Measurements from ENCODE around the gene AGAP5.

The AGAP5 gene

GRCh38 chr10:73649876-73650536, 47.9 kb downstream of the AGAP5 start:
- peaks cover 1% of the 10 kb centered on the region for H3K79me1 ChIP-seq (ENCODE audit: low read depth, low read length)
- no peak for DNase-seq (ENCODE audit: low spot score)
- H3K4me3 ChIP-seq (ENCODE audit: low read length in 2 of 2) = no peak overlapping the region
- H2AK5ac ChIP-seq (ENCODE audit: low read depth, low read length) = no peak overlapping the region
- no peaks in the 10 kb centered on the region for H3K27me3 ChIP-seq (ENCODE audit: control insufficient read depth in 3 of 3, insufficient read depth in 3 of 3, low read depth in 1 of 3, low read length in 3 of 3)
- peaks cover 0 to 22% of the 10 kb centered on the region in 2 donors for H3K4me1 ChIP-seq (ENCODE audit: control insufficient read depth in 2 of 2, insufficient read depth in 1 of 2, low read depth in 1 of 2, low read length in 2 of 2)
- no peak overlapping the region for H3K9ac ChIP-seq (ENCODE audit: low read depth, low read length, poor library complexity)
- no peak overlapping the region for H3K4me2 ChIP-seq (ENCODE audit: insufficient read depth, low read length, poor library complexity, severe bottlenecking)
- H3K27ac ChIP-seq (replicated peaks; ENCODE audit: low read length) = no peak overlapping the region
- H3K4ac ChIP-seq (ENCODE audit: low read length) = no peak overlapping the region
- H2AFZ ChIP-seq (ENCODE audit: low read length) = no peak overlapping the region
- peak overlapping the region; percentile 25 for H3K18ac ChIP-seq (ENCODE audit: low read length)
- no peak overlapping the region for H4K91ac ChIP-seq (ENCODE audit: low read depth, low read length, poor library complexity)
- no peak overlapping the region for H2BK120ac ChIP-seq (ENCODE audit: low read depth, low read length)
- H4K8ac ChIP-seq (ENCODE audit: low read depth, low read length) = no peak overlapping the region
- no peaks in the 10 kb centered on the region for H3K9me3 ChIP-seq (replicated peaks in 1 of 2; ENCODE audit: control insufficient read depth in 2 of 2, insufficient read depth in 1 of 2, low read depth in 1 of 2, low read length in 2 of 2)
- no peak overlapping the region for H2BK12ac ChIP-seq (ENCODE audit: low read length)
- WGBS, 2 donors (ENCODE audit: extremely low coverage in 2 of 2, insufficient read length in 2 of 2, insufficient replicate concordance in 1 of 2) = no CpG with 5 or more reads among the region's 6 CpGs
- H3K23ac ChIP-seq (ENCODE audit: low read depth, low read length, poor library complexity) = no peak overlapping the region
- H2BK5ac ChIP-seq (ENCODE audit: low read length) = no peak overlapping the region
- H3K36me3 ChIP-seq (replicated peaks in 1 of 2; ENCODE audit: control insufficient read depth in 2 of 2, insufficient read depth in 2 of 2, low read length in 2 of 2) = no peaks in the 10 kb centered on the region
- H3K14ac ChIP-seq (ENCODE audit: low read length) = no peak overlapping the region
- no peak overlapping the region for H2BK15ac ChIP-seq (ENCODE audit: low read length)

DNA sequence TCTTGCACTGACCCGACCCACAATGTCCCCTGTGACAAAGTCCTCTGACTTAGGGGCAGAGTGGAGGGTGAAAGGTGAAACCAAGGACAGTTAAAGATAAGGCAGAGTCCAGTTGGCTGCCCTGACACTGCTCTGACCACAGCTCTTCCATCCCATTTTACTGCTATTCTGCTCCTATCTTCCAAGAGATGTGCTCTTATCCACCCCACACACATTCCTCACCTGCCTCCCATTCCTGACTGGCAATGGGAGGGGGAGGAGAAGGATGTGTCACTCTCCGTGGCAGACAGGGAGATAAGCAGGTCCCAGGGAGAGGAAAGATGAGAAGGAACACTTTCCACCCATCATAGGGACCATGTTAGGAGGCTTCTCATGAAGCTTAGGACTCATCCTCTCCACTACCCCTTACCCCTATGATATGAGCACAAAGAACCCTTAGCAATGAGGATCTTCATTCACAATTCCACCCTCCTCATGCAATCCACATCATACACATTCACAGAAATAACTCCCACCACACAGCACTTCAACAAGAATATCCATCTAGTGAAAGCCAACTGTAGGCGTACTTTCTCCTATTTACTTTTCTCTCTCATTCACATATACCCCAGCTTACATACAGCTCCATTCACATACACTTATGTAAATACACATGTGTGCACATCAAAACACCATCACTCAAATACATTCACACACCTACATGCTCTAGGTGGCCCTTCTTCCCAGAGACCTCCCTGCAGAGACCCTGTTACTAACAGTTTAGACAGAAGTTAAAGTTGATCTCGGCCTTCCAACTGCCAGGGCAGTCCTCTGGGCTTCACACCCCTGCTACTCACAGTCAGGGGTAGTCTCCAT, 48.7 kb downstream of the AGAP5 start:
- Histone ChIP-seq H2BK120ac (ENCODE audit: low read depth, low read length) (no peak overlapping the region), H2BK5ac (ENCODE audit: low read length) (no peak overlapping the region), H3K18ac (ENCODE audit: low read length) (no peak overlapping the region), H2AK5ac (ENCODE audit: low read depth, low read length) (no peak overlapping the region), H2AFZ (ENCODE audit: low read length) (no peak overlapping the region), H3K14ac (ENCODE audit: low read length) (no peak overlapping the region), H4K8ac (ENCODE audit: low read depth, low read length) (no peak overlapping the region), H3K4me1 (ENCODE audit: control insufficient read depth in 2 of 2, insufficient read depth in 1 of 2, low read depth in 1 of 2, low read length in 2 of 2) (peaks cover 0 to 22% of the 10 kb centered on the region in 2 donors), H3K36me3 (replicated peaks in 1 of 2; ENCODE audit: control insufficient read depth in 2 of 2, insufficient read depth in 2 of 2, low read length in 2 of 2) (no peaks in the 10 kb centered on the region), H3K4me2 (ENCODE audit: insufficient read depth, low read length, poor library complexity, severe bottlenecking) (peak overlapping the region; percentile 92), H3K27ac (replicated peaks; ENCODE audit: low read length) (no peak overlapping the region), H3K9me3 (replicated peaks in 1 of 2; ENCODE audit: control insufficient read depth in 2 of 2, insufficient read depth in 1 of 2, low read depth in 1 of 2, low read length in 2 of 2) (no peaks in the 10 kb centered on the region), H3K27me3 (ENCODE audit: control insufficient read depth in 3 of 3, insufficient read depth in 3 of 3, low read depth in 1 of 3, low read length in 3 of 3) (no peaks in the 10 kb centered on the region), H4K91ac (ENCODE audit: low read depth, low read length, poor library complexity) (no peak overlapping the region), H3K79me1 (ENCODE audit: low read depth, low read length) (peaks cover 1% of the 10 kb centered on the region), H3K4me3 (ENCODE audit: low read length in 2 of 2) (no peak overlapping the region), H2BK12ac (ENCODE audit: low read length) (no peak overlapping the region), H3K9ac (ENCODE audit: low read depth, low read length, poor library complexity) (no peak overlapping the region), H2BK15ac (ENCODE audit: low read length) (no peak overlapping the region), H3K4ac (ENCODE audit: low read length) (no peak overlapping the region), H3K23ac (ENCODE audit: low read depth, low read length, poor library complexity) (no peak overlapping the region)
- WGBS, 2 donors (ENCODE audit: extremely low coverage in 2 of 2, insufficient read length in 2 of 2, insufficient replicate concordance in 1 of 2) = no CpG with 5 or more reads among the region's 4 CpGs
- DNase-seq (ENCODE audit: low spot score) = no peak

DNA sequence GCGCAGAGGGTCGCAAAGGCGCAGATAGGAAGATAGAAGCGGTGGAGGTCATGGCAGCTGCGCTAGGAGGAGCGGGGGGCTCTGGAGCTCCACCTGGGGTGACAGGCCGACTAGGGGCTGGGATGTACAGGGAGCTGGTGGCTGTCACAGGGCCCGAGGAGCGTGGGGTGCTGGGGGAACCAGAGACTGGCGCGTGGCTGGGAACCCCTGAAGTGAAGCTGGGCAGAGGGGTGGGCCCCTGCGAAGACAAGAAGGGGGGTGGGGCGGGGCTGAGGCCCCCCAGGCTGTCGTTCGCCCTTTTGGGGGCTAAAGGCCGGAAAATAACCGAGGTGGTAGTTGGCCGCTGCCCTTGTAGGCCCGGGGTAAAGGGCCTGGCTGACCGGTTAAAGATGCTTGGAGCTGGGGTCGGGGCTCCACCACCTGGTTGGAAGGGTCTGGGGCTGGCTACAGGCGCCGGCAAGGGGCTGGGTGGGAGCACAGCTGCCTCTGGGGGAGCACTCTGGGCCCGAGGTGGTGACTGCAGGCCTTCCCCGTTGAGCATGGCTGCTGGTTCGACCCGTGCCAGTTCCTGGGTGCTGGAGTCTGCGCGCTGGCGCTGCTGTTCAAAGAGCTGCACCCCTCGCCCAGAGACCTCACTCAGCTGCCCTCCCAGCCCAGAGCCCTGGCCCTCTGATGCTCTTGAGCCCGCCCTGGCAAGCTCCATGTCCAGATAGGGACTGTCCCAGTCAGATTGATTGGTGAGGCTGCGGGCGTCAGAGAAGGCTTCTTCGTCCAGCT, 49.8 kb downstream of the AGAP5 start:
- Histone ChIP-seq H2AK5ac (ENCODE audit: low read depth, low read length) (peak overlapping the region; percentile 77), H2BK15ac (ENCODE audit: low read length) (peak overlapping the region; percentile 18), H3K9me3 (replicated peaks in 1 of 2; ENCODE audit: control insufficient read depth in 2 of 2, insufficient read depth in 1 of 2, low read depth in 1 of 2, low read length in 2 of 2) (no peaks in the 10 kb centered on the region), H2BK5ac (ENCODE audit: low read length) (peak overlapping the region; percentile 54), H4K8ac (ENCODE audit: low read depth, low read length) (no peak overlapping the region), H3K4ac (ENCODE audit: low read length) (no peak overlapping the region), H3K23ac (ENCODE audit: low read depth, low read length, poor library complexity) (peak overlapping the region; percentile 44), H3K36me3 (replicated peaks in 1 of 2; ENCODE audit: control insufficient read depth in 2 of 2, insufficient read depth in 2 of 2, low read length in 2 of 2) (no peaks in the 10 kb centered on the region), H2BK120ac (ENCODE audit: low read depth, low read length) (peak overlapping the region; percentile 64), H3K4me3 (ENCODE audit: low read length in 2 of 2) (peak overlapping the region; percentile 55 to 85), H3K4me1 (ENCODE audit: control insufficient read depth in 2 of 2, insufficient read depth in 1 of 2, low read depth in 1 of 2, low read length in 2 of 2) (peaks cover 0 to 22% of the 10 kb centered on the region in 2 donors), H2BK12ac (ENCODE audit: low read length) (peak overlapping the region; percentile 26), H3K14ac (ENCODE audit: low read length) (no peak overlapping the region), H3K79me1 (ENCODE audit: low read depth, low read length) (peaks cover 1% of the 10 kb centered on the region), H2AFZ (ENCODE audit: low read length) (peak overlapping the region; percentile 95), H3K27ac (replicated peaks; ENCODE audit: low read length) (peak overlapping the region; percentile 32), H3K4me2 (ENCODE audit: insufficient read depth, low read length, poor library complexity, severe bottlenecking) (peak overlapping the region; percentile 92), H3K27me3 (ENCODE audit: control insufficient read depth in 3 of 3, insufficient read depth in 3 of 3, low read depth in 1 of 3, low read length in 3 of 3) (no peaks in the 10 kb centered on the region), H4K91ac (ENCODE audit: low read depth, low read length, poor library complexity) (peak overlapping the region; percentile 86), H3K9ac (ENCODE audit: low read depth, low read length, poor library complexity) (peak overlapping the region; percentile 79), H3K18ac (ENCODE audit: low read length) (peak overlapping the region; percentile 91)
- no peak for DNase-seq (ENCODE audit: low spot score)
- no CpG with 5 or more reads among the region's 35 CpGs for WGBS, 2 donors (ENCODE audit: extremely low coverage in 2 of 2, insufficient read length in 2 of 2, insufficient replicate concordance in 1 of 2)

All from neuronal stem cell (in vitro differentiated cells).